HG03457 (cell line): ENCODE measurements around the gene CEP131.
"Not testable (repeated sequence)": the region's sequence is repeated elsewhere in the genome, so short reads cannot be mapped to it uniquely, and the experiment has no call there.

Experiments
- ATAC-seq: cut with Tn5 transposase; IDR thresholded peaks from one replicate; pipeline ENCODE4 v1.9.1; 2021; ENCODE audit warnings: moderate number of reproducible peaks; ENCODE audit not compliant: unreplicated experiment

The CEP131 gene

GRCh38 chr17:81156866-81157805 is 65.6 kb downstream of the CEP131 start:
- no peak for ATAC-seq

GRCh38 chr17:81154961-81155360 is 67.8 kb downstream of the CEP131 start:
- no peak for ATAC-seq

DNA sequence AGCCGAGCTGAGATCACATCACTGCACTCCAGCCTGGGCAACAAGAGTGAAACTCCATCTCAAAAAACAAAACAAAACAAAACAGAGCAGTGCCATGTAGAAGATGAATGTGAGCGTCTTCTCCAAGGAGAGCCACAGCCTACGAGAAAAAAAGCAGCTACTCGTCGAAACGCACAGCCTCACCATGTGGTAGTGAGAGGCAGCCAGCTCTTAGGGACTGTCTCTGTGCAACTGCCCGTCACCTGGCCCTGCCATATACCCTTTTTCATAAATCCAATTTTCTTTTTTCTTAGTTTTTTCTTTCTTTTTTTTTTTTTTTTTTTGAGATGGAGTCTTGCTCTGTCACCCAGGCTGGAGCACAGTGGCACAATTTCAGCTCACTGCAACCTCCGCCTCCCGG is 68.7 kb downstream of the CEP131 start:
- not testable (repeated sequence) for ATAC-seq

GRCh38 chr17:81153340-81153803 is 69.4 kb downstream of the CEP131 start:
- ATAC-seq = no peak

GRCh38 chr17:81152288-81152828 is 70.4 kb downstream of the CEP131 start:
- ATAC-seq = no peak

DNA sequence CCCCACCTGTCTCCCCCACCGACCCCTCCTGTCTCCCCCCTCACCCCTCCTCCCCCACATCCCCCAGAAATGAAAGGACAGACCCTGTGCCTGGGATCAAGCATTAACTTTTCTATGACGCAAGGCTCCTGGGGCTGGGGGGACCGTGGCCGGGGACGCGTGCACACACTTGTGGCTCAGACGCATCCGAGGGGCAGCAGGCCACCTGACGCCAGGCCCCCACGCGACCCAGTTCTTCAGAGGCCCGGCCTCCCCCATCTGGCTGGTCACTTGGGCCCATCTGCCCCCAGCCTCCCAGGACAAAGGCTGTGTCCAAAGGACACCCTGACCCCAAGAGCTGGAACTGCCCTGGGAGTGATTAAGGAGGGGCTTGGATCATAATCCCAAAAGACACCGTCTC is 71.5 kb downstream of the CEP131 start:
- ATAC-seq = no peak

- ATAC-seq = no peak
Observed at GRCh38 chr17:81150377-81151077, 72.2 kb downstream of the CEP131 start.

- no peak for ATAC-seq
Observed at GRCh38 chr17:81148986-81149533, 73.7 kb downstream of the CEP131 start.

GRCh38 chr17:81148571-81148970 is 74.2 kb downstream of the CEP131 start:
- no peak for ATAC-seq

DNA sequence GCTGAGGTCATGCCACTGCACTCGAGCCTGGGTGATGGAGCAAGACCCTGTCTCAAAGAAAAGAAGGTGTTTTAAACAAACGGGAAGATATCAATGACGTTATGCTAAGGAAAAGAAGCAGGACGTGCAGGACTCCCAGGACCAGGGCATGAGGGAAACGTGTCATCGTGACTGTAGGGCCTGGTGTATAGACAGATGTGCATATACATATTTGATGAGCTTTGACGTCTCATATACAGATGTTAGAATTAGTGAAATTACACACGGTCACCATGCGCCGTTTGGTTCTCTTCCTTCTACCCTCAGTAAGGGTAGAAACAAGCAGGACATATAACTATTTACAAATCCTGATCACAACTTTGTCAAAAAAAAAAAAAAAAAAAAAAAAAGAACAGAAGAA is 75.1 kb downstream of the CEP131 start:
- ATAC-seq = no peak

DNA sequence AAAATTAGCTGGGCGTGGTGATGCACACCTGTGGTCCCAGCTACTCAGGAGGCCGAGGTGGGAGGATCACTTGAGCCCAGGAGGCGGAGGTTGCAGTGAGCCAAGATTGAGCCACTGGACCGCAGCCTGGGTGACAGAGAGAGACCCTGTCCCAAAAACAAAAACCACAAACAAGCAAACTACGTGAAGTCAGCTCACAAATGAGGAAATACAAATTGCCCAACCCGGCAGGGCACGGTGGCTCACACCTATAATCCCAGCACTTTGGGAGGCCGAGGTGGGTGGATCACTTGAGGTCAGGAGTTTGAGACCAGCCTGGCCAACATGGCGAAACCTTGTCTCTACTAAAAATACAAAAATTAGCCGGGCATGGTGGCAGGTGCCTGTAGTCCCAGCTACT is 76.6 kb downstream of the CEP131 start:
- not testable (repeated sequence) for ATAC-seq

- ATAC-seq = no peak
Observed at GRCh38 chr17:81144423-81144781, 78.4 kb downstream of the CEP131 start.

- no peak for ATAC-seq
Observed at GRCh38 chr17:81143717-81144422, 78.9 kb downstream of the CEP131 start.

DNA sequence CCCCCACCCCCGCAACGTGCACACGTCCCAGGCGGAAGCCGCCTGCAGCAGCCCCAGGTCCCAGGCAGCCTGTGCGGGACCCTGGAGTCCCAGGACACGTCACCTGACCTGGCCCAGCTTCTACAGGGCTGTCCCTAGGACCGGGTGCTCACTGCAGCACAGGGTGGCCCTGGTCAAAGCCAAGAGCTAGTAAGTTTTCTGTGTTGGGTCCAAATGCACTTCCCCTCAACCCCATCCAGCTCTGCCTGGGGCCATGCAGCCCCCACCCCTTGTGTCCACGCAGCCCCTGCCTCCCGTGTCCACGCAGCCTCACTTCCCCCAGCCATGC is 79.6 kb downstream of the CEP131 start:
- no peak for ATAC-seq

DNA sequence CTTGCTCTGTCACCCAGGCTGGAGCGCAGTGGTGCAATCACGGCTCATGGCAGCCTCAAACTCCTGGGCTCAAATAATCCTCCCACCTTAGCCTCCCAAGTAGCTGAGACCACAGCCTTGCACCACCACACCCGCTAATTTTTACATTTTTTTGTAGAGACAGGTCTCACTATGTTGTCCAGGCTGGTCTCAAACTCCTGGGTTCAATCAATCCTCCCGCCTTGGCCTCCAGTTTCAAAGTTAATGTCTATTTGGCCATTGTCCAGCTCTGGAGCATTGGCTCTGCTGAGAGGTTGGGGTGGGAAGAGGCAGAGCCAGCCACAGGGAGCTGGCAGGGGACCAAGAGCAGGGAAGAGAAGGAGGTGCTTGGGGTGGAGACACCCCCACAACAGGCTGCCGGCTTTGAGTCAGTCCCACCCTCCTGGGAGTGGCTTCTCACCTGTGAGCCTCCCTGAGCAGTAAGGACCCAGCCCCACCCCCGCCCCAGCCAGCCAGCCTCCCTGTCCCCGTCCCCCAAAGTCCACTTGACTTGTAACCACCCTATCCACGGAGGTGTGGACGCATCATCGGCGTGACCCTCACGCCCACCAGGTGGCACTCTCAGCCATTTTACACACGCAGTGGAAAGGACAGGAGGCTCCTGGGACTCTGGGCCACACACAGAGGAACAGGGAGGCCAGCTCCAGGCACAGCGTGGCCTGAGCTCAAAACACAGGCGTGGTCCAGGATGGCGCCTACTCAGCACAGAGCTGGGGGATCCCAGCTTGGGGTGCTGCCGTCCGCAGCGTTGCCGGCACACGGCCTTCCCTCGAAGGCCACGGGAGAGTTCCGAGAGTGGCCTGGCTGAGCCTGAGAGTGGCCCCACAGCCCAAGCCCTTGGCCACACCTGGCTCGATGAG is 80.2 kb downstream of the CEP131 start:
- no peak for ATAC-seq

DNA sequence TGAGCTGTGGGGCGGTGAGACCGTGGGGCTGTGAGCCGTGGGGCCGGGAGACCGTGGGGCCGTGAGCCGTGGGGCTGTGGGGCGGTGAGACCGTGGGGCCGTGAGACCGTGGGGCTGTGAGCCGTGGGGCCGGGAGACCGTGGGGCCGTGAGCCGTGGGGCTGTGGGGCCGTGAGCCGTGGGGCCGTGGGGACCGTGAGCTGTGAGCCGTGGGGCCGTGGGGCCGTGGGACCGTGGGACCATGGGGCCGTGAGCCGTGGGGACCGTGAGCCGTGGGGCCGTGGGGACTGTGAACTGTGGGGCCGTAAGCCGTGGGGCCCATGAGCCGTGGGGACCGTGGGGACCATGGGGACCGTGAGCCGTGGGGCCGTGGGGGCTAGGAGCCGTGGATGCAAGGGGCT is 82.1 kb downstream of the CEP131 start:
- ATAC-seq = no peak

DNA sequence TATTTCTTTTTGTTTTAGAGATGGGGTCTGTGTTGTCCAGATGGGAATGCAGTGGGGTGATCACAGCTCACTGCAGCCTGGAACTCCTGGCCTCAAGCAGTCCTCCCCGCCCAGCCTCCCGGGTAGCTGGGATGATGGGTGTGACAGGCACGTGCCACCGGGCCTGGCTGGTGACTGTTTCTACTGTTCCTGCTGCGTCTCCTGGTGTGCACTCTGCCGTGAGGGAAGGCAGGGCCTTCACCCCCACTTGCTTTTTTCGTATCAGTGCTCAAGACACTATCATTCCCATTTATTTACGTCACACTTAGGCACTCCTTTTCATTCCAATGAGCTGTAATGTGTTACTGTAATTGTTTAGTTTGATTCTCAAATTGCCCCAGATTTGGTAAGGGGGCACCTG is 82.7 kb downstream of the CEP131 start:
- ATAC-seq = no peak
